GM21576 (cell line): ENCODE measurements around the gene NCK2.
A peak's percentile ranks its signal among the peaks of the same experiment; 100 is the strongest.
"Not testable (repeated sequence)": the region's sequence is repeated elsewhere in the genome, so short reads cannot be mapped to it uniquely, and the experiment has no call there.

Source experiments
- ATAC-seq: cut with Tn5 transposase; IDR thresholded peaks from one replicate; pipeline ENCODE4 v1.9.1; 2021; ENCODE audit warnings: mild to moderate bottlenecking, moderate library complexity; ENCODE audit not compliant: unreplicated experiment

NCK2 gene

DNA sequence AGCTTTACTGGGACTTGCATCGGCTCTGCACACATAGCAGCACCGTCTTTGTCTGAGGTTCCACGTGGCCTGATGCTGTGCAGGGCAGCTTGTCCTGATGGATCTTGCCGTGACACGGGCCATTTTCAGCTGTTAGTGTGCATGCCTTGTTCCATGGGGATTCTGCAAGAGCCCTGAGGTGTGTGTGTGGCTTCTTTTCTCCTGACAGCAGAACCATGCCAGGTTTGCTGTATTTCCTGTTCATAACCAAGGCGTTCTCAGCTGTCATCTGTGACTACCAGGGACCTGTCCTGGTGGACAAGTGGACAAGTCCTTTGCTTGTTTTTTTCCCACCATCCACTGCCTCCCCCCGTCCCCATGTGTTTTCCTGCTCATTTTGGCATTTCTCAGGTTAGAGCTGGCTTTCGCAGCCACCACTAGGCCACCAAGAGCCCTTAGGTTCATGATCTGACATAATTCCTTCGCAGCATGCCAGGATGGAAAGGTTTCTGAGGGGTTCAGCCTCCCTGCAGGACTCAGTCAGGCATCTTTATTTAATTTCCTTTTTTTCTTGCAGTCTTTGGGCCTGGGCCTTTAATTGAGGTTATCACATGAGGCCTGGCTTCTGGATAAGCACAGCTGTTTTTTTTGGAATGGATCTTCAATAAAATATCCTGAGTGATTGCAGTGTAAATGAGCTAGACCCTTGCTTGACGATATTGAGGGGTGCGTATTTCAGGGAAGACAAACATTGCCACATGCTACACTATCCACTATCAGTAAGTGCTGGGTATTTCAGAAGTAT is 139.4 kb downstream of the NCK2 start:
- ATAC-seq, result no peak

DNA sequence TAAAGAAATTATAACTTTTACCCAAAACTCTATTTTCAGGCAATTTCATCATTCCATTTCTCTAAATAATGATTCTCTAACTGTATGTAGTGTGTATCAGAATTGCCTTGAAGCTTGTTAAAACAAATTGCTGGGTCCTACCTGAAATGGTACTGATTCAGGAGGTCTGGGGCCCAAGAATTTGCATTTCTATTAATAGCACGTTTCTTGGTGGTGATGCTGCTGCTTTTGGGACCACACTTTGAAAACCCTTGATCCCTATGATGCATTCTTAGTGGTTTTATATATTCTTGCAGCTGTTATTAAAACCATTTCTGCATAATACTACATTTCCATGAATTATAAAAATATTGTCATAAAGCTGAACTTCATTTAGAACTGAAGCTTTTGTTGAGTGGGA is 140.7 kb downstream of the NCK2 start:
- no peak for ATAC-seq

GRCh38 chr2:105886029-105886454 is 141.3 kb downstream of the NCK2 start:
- ATAC-seq, result no peak

DNA sequence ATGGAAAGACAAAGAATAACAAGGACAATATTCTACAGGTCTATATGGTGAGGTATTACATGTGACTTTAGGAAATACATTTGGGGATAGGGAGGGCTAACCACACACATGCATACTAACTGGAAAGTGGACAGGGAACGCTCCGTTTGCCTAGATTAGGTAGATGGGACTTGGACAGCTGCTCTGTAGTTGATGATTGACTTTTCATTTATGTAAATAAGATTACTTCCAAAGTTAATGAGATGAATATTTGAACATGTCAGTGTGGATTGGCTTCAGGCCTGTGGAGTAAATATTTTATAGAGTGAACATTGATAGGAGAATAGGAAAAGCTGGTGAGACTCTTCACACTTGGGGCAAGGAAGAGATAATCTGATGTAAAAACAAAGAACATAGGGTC is 142.0 kb downstream of the NCK2 start:
- ATAC-seq, result no peak

- ATAC-seq, result no peak
Measured at GRCh38 chr2:105887256-105887655, 142.5 kb downstream of the NCK2 start.

- no peak for ATAC-seq
Measured at GRCh38 chr2:105888625-105889024, 143.9 kb downstream of the NCK2 start.

GRCh38 chr2:105889046-105889445 is 144.3 kb downstream of the NCK2 start:
- ATAC-seq, result no peak

DNA sequence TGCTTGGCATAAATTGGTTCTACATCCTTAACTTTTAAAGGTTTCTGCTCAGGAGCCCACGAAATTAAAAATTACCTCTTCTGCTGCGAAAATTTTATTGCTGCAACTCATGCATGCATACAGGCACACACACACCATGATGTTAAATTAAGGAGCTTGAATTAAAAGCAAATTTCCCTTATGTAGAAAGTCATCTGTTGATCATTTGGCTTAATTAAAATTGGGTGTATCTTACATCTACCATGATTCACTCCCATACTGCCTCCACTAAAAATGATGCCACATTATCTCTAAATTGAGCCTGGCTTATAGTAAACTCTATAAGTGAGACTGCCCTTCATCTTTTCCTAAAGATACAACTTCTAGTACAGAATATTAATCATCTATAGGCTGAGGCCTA is 145.4 kb downstream of the NCK2 start:
- no peak for ATAC-seq

DNA sequence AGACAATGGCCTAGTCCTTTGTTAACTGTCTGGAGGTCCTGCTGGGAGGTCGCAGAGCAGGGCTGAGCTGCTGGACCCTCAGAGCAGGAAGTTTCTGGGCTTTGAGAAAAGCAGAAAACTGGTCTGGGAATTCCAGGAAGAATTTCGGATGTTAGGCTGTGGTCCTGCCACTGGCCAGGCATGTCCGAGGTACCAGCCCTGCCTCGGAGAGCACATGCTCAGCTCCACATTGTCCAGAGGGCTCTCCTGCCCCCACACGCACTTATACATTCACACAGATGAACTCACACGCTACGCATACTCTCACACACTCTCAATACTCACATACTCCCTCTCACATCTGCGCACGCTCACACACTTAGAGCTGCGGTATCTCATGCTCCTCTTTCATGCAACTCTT is 146.1 kb downstream of the NCK2 start:
- no peak for ATAC-seq

GRCh38 chr2:105893011-105893995 is 148.6 kb downstream of the NCK2 start:
- ATAC-seq, result no peak

GRCh38 chr2:105894327-105894944 is 149.7 kb downstream of the NCK2 start:
- ATAC-seq, result no peak

GRCh38 chr2:105895990-105896764 is 151.5 kb downstream of the NCK2 start:
- ATAC-seq, result no peak

- ATAC-seq, result no peak
Measured at GRCh38 chr2:105896765-105897163, 152.1 kb downstream of the NCK2 start.

DNA sequence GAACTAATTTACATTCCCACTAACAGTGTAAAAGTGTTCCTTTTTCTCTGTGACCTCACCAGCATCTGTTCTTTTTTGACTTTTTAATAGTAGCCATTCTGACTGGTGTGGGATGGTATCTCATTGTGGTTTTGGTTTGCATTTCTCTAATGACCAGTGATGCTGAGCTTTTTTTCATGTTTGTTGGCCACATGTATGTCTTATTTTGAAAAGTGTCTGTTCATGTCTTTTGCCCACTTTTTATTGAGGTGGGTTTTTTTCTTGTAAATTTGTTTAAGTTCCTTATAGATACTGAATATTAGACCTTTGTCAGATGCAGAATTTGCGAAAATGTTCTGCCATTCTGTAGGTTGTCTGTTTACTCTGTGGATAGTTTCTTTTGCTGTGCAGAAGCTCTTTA is 153.0 kb downstream of the NCK2 start:
- ATAC-seq, result not testable (repeated sequence)

DNA sequence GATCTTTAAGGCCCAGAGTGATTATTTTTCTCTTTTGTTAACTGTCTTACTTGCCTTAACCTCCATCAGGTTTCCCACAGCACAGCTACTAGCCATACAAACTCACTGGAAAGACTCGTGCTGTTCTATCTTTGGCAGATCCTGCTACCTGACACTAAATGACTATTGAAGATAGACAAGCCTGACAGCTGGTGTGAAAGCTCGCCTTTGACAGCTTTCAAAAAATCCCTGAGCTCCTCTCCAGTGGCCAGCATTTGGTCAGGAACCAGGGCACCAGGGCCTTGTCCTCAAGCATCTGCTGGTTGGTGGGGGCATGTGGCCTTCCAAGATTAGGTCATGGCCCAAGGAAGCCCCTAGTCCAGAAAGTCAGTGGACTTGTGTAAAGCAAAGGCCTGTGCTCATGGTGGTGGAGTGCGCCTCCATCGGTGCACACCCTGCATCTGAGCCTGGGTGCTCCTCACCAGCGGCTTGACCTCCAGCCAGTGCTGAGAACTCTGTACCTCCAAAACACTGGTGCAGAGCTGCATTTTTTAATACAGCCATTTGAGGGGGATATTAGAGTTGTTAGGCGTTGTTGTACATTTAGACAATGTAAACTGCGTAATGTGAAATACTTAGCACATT is 158.5 kb downstream of the NCK2 start:
- no peak for ATAC-seq

DNA sequence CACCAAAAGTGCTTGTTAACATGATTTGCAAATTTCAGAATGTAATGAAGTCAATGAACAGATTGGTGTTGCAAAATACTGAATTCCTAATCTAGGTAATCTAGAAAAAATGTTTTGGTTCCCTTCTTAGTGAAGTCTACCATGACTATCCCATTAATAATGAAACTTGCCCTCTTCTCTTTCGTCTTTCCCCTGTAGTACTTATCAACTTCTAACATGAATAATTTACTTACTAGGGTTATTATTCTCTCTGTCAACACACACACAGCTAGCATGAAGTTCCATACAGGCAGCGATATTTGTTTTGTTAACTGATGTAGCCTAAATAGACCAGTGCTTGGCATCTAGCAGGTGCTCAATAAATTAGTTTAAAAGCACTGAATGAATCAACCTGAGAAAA is 160.2 kb downstream of the NCK2 start:
- peak; percentile 98 for ATAC-seq

- no peak for ATAC-seq
Measured at GRCh38 chr2:105906481-105906880, 161.8 kb downstream of the NCK2 start.

- no peak for ATAC-seq
Measured at GRCh38 chr2:105907184-105907583, 162.5 kb downstream of the NCK2 start.

- ATAC-seq, result no peak
Measured at GRCh38 chr2:105909215-105909614, 164.5 kb downstream of the NCK2 start.
